Omental fat pad (tissue), 4 donors: ENCODE measurements around the gene RAET1L. TPM values are rescaled to one million over a fixed set of nuclear protein-coding genes. Genes with fewer than 3 reads are reported as not detected.
"Not testable (repeated sequence)": the region's sequence is repeated elsewhere in the genome, so short reads cannot be mapped to it uniquely, and the experiment has no call there.

Source experiments
- ATAC-seq: fragments of 150-250 bp; one replicate; pipeline ENCODE4 v1.9.1; 2016; ENCODE audit warnings: mild to moderate bottlenecking, moderate library complexity; ENCODE audit not compliant: low FRiP score
- DNase-seq: peaks from one replicate; pipeline ENCODE4 v3.0.0-alpha.2; 2019; ENCODE audit warnings: low spot score
- total RNA-seq, 4 donors: library from RNA; depleted of rRNA; stranded (reverse); fragments of >200 nt; gene quantifications; one replicate each; pipeline ENCODE4 v1.1.0, GENCODE V29; 2016
- TF ChIP-seq, protein P1 (sequence below), 3 donors: fragments of 450-650 bp; IDR thresholded peaks; one replicate each; pipeline ENCODE4 v1.5.1; 2016 to 2017; ENCODE audit warnings: antibody characterized with exemption in 3 of 3, mild to moderate bottlenecking in 3 of 3, moderate library complexity in 2 of 3

The RAET1L gene
- total RNA-seq, 4 donors from 2014 or later = not detected

DNA sequence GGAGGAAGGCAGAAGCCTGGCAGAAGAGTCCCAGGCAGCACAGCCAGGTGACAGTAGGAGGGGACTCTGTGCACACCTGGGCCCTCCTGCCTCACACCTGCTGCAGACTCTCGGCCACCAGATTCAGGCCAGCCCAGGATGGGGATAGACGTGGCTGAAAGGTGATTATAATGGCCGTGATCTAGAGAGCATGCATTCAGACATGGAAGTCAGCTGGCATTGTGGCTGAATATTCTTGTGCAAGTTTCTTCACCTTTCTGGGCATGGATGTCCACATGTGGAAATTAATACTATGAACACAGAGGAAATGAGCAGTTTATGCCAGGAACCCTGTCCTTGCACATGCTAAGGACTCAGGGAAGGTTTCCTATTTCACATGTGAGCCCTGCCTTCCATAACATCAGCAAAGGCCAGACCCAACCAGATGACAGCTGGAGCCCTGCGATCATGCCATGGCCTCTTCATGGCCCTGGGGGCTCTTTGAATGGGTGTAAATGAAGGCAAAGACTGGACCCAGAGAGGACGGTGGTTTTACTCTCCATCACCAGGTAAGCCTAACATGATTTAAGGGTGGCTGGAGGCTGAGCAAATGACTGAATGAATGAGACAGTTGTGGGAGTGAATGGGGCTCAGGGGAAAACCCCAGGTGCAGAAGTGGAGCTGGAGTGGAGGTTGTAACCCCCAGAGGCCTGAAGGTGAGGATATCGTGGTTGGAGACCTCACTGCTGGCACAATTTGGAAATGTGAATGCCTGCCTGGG, 2.7 kb upstream of the RAET1L start:
- TF ChIP-seq, protein P1, sequence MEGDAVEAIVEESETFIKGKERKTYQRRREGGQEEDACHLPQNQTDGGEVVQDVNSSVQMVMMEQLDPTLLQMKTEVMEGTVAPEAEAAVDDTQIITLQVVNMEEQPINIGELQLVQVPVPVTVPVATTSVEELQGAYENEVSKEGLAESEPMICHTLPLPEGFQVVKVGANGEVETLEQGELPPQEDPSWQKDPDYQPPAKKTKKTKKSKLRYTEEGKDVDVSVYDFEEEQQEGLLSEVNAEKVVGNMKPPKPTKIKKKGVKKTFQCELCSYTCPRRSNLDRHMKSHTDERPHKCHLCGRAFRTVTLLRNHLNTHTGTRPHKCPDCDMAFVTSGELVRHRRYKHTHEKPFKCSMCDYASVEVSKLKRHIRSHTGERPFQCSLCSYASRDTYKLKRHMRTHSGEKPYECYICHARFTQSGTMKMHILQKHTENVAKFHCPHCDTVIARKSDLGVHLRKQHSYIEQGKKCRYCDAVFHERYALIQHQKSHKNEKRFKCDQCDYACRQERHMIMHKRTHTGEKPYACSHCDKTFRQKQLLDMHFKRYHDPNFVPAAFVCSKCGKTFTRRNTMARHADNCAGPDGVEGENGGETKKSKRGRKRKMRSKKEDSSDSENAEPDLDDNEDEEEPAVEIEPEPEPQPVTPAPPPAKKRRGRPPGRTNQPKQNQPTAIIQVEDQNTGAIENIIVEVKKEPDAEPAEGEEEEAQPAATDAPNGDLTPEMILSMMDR (IDR thresholded peaks at IDR 0.05) = no peak
- DNase-seq (no peak), ATAC-seq (no peak)

DNA sequence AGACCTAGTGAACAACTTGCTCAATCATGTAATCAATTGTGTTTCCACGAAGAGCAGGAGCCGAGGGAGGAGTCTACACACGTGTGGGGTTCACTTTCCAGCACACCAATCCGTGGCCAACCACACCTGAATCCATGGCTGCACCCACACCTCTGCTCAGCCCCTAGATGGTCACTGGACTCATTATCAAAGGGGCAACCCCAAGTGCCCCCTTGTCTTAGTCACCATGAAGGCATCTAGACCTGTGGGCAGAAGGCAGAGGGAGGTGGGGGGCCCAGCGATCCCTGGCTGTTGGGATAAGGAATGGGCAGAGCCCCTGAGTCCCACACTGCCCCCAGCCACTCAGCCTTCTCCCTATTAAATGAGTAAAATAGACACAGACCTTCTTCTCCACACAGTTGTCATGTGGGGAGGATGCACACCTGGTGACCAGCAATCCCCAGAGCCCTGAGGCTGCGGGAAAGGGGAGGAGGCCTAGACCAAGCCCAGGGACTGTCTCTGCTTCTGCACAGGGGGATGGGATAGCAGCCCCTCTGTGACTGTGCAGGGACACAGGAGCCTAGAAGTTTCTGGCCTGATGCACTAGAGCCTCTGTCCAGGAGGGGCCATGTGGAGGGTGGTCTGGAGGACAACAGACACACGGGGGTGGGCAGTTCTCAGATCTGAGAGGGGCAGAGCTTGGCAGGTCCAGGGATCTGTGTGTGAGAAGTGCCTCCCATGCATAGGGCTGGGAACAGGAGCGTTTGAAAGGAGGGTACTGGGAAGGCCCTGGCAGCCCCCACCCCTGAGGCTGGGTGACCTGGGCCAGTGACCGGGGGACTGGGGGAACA, 1.9 kb upstream of the RAET1L start:
- no peak for DNase-seq
- TF ChIP-seq, protein P1 (IDR thresholded peaks at IDR 0.05) = no peak
- ATAC-seq = no peak

DNA sequence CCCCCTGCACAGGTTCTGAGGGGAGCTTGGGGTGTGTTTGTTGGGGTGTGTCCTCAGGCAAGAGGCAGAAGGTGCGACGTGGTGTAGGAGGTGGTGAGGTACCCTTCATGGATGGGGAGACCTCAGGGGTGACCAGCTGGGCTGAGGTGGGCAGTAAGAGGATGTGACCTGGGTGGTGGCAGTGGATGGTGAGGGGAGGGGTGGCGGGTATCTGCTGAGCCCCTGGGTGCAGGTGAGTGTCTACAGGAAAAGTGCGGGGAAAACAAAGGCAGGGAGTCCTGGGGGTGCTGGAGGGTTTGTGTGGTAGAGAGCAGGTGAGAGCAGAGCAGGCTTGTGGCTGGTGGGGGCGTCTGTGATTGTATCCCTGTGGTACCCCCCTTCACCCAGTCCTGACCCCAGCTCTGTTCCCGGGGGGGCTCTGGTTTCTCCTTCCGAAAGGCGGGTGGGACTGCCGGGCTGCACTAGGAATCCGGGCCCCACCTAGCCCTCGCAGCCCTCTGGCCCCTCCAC, 631 bp downstream of the RAET1L start:
- TF ChIP-seq, protein P1 (IDR thresholded peaks at IDR 0.05) = no peak
- ATAC-seq (no peak), DNase-seq (no peak)

DNA sequence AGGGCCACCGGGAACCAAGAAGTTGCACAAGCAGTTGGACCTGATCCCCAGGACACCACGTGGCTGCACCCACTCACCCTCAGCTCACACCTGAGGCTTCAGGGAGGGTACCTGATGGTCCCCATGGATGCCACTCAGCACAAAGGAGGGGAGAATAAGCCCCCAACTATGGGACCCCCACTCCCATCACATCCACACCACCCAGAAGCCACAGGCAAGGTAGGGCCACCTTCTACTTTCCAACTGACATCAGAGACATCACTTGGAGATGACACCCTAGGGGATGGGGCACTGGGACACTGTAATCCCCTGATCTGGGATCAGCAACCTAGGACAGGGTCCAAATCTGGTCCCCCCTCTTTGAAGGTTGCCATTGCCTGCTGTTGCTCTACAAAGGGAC, 1.3 kb downstream of the RAET1L start:
- not testable (repeated sequence) for DNase-seq

DNA sequence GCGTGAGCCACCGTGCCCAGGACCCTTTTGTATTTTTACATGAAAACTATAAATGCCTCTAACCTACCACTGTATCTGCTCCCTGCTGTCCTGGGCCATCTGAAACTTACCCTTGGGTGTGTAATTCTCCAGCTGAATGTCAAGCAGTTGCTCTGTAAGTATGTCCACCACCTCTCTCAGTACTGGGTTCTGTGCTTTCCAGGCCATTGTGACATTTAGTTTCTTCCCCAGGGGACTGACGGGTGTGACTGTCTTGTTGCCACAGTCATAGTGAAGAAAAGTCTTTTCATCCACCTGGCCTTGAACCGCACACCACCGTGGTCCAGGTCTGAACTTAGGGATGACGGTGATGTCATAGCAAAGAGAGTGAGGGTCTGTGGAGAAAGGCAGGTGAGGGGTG, 3.5 kb downstream of the RAET1L start:
- not testable (repeated sequence) for DNase-seq, ATAC-seq

More for the DNA sequence above, 1.3 kb downstream of the RAET1L start:
- not testable (repeated sequence) for ATAC-seq

DNA sequence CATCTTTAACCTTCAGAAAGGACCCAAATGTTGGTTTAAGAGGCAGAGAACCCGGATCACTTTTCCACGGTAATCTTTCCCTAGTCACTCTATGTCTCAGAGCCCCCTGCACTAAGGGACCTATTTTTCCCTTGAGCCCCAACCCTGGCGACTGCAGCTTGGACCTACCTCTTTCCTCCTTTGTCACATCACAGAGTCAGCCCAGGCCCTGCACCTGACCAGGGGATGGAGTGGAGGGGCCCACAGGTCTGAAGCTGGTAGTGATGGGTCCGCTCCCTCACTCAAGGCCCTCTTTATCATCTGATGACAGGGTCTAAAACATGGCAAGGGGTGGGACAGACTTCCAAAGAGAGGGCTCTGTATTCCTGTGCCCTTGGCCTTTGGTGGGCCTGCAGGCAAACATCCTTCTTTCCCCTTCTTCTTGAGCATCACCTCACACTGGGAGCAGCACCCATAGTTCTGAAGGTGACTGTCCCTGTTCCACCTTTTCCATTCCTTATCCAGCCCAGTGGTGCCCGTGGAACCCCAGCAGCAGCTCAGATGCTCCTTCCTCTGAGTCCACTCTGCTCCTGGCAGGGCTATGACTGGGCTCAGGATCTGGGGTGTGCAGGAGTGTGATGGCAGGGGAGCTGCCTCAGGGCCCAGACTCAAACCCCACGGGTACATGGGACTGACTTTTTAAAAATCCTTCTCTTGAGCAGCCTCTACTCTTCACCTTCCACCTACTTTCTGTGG, 6.3 kb downstream of the RAET1L start:
- TF ChIP-seq, protein P1 (IDR thresholded peaks at IDR 0.05) = no peak
- DNase-seq (no peak), ATAC-seq (no peak)

DNA sequence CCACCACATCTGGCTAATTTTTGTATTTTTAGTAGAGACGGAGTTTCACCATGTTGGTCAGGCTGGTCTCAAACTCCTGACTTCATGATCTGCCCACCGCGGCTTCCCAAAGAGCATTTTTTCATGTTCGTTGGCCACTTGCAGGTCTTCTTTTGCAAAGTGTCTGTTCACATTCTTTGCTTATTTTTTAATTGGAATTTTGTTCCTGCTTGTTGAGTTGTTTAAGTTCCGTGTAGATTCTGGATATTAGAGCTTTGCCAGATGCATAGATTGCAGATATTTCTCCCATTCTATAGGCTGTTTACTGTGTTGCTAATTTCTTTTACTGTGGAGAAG, 8.2 kb downstream of the RAET1L start:
- not testable (repeated sequence) for DNase-seq, ATAC-seq
